ENCODE data around the gene RASSF7. TPM values are rescaled to one million over a fixed set of nuclear protein-coding genes. Genes with fewer than 3 reads are reported as not detected.
"Not testable (repeated sequence)": the region's sequence is repeated elsewhere in the genome, so short reads cannot be mapped to it uniquely, and the experiment has no call there.

The RASSF7 gene, protein sequence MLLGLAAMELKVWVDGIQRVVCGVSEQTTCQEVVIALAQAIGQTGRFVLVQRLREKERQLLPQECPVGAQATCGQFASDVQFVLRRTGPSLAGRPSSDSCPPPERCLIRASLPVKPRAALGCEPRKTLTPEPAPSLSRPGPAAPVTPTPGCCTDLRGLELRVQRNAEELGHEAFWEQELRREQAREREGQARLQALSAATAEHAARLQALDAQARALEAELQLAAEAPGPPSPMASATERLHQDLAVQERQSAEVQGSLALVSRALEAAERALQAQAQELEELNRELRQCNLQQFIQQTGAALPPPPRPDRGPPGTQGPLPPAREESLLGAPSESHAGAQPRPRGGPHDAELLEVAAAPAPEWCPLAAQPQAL
- polyA plus RNA-seq = 10 to 100 TPM in 2 of 3 donors, 1 to 10 TPM in 1; 6.1 to 43.9 (median 11.4) TPM

DNA sequence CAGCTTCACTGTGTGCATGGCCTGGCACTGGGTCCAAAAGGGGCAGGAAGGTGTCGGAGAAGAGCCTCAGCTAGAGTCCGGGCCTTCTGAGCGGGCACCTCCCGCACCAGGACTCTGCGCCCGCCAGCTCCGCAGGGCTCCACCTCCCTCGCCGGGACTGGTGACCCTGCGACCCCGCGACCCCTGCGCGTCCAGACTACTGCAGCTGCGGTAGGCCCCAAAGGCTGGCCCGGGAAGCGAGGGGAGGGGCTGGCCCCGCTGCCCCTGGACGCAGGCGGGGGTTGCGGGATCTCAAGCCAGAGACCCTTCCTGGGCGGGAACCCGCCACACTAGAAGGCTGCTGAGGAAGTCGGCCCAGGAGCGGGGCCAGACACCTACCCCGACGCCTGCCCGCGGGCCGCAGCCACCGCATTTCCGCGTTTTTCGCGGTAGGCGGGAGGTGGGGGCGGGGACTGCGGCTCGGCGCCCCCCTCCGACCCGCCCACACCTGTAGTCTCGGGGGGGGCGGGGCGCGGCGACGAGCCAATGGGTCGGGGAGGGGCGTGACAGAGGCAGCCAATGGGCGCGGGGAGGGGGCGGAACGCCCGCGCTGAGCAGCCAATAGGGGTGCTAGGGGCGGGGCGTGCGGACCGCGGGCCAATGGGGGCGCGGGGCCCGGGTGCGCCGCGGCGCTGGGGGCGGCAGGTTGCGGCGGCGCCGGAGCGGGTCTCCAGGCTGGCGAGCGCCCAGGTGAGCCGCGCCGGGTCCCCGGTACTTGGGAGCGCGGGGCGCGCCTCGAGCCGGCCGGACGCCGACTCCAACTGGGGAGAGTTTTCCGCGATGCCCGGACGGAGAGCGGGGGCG, at the start of gene RASSF7, which contains the start of gene LMNTD2:
Gene RASSF7, plus strand, starts transcription at position 666 of the 843 bp plus-strand sequence. CDS start 799 bp downstream, outside the sequence.
Gene LMNTD2, minus strand, starts transcription at position 434 of the 843 bp plus-strand sequence. Its CDS starts 22 bp downstream, at position 412.
- no peak within 1 kb of the TSS for H3K27ac ChIP-seq (ENCODE audit: low read depth, low read length)
- WGBS, 3 donors = 1 to 2% (median 1%) methylated on average over 51 to 95 of the region's 95 CpGs

GRCh38 chr11:512761-513595, 47.8 kb upstream of the RASSF7 start:
- WGBS, 3 donors = 90 to 94% (median 91%) methylated on average over 29 of the region's 29 CpGs

DNA sequence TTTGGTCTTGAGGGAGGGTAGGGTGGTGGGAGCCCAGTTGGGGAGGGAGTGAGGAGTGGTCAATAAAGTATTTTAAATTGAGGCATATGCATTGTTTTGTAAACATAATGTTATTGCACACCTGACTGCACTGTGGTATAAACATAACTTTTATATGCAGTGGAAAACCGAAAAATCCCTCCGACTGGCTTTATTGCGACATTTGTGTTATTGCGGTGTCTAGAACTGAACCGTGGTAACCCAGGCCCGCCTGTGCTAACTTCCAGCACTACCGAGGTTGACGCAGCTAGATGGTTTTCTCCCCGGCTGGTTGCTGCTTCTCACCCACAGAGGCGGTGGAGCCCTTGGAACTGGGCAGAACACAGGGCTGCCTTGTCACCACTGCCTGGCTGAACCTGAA, 46.2 kb upstream of the RASSF7 start:
- 70 to 94% (median 81%) methylated on average over 10 of the region's 10 CpGs for WGBS, 3 donors
- no peak overlapping the region for H3K27ac ChIP-seq (ENCODE audit: low read depth, low read length)

More at GRCh38 chr11:512761-513595, 47.8 kb upstream of the RASSF7 start:
- H3K27ac ChIP-seq (ENCODE audit: low read depth, low read length) = no peak overlapping the region

DNA sequence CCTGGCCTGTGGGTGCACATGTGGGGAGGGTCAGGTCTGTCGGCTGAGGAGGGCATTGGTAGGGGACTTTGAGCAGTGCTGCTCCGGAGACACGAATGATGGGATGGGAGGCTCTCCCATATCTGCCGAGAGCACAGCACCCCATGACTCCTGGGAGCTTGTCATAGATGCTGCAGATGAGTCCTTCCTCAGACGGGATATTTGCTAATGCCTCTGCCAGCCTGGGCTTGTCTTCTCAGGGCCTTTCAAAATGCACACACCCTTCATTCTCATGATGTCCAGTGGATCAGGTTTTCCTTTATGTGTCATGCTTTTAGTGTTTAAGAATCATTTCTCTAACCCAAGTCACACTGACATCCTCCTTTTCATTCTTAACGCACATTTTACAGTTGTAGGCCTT, 45.6 kb upstream of the RASSF7 start:
- 91 to 95% (median 92%) methylated on average over 6 of the region's 6 CpGs for WGBS, 3 donors
- H3K27ac ChIP-seq (ENCODE audit: low read depth, low read length) = no peak overlapping the region

GRCh38 chr11:516400-516799, 44.4 kb upstream of the RASSF7 start:
- 92 to 94% (median 93%) methylated on average over 4 of the region's 4 CpGs for WGBS, 3 donors
- H3K27ac ChIP-seq (ENCODE audit: low read depth, low read length) = no peak overlapping the region

DNA sequence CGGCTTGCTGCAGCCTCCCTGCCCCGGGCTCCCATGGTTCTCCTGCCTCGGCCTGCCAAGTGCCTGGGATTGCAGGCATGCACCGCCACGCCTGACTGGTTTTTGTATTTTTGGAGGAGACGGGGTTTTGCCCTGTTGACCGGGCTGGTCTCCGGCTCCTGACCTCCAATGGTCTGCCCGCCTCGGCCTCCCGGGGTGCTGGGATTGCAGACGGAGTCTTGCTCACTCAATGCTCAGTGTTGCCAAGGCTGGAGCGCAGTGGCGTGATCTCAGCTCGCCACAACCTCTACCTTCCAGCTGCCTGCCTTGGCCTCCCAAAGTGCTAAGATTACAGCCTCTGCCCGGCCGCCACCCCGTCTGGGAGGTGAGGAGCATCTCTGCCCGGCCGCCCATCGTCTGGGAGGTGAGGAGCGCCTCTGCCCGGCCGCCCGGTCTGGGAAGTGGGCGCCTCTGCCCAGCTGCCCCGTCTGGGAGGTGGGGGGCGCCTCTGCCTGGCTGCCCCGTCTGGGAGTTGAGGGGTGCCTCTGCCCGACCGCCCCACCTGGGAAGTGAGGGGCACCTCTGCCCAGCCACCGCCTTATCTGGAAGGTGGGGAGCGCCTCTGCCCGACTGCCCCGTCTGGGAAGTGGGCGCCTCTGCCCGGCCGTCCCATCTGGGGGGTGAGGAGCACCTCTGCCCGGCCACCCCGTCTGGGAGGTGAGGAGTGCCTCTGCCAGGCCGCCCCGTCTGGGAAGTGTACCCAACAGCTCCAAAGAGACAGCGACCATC, 43.7 kb upstream of the RASSF7 start:
- 94 to 96% (median 96%) methylated on average over 36 to 43 of the region's 43 CpGs for WGBS, 3 donors
- not testable (repeated sequence) for H3K27ac ChIP-seq (ENCODE audit: low read depth, low read length)

DNA sequence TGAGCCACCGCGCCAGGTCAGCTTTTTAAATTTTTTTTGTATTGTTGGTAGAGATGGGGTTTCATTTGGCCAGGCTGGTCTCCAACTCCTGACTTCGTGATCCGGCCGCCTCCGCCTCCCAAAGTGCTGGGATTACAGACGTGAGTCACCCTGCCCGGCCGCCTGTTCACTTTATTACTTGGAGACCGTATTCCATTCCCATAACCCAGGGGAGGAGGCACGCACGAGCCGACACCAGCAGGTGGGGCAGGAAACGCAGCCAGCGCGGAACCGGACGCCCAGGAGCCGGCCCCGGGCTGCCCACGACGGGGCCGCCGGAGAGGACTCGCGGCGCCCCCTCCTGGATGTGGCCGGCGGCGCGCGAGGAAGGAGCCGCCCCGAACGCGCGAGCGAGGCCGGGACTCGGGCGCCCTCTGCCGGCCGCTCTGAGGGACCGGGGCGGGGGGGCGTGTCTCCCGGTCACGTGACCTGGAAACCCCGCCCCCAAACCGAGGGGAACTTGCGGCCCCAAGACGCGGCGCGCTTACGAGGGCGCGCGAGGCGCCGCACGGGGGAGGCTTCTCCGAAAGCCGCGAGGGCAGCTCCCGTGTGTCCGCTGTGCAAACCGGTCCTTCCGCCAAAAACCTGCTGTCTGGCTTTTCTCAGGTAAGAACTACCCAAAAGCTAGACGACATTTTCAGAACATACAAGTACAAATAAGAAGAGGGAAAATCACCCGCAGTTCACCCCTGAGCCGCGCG, 42.1 kb upstream of the RASSF7 start:
- 6 to 9% (median 7%) methylated on average over 67 to 74 of the region's 74 CpGs for WGBS, 3 donors
- H3K27ac ChIP-seq (ENCODE audit: low read depth, low read length) = no peak overlapping the region

- WGBS, 3 donors = 91 to 93% (median 91%) methylated on average over 39 of the region's 39 CpGs
- no peak overlapping the region for H3K27ac ChIP-seq (ENCODE audit: low read depth, low read length)
Measured at GRCh38 chr11:520428-521176, 40.2 kb upstream of the RASSF7 start.

- H3K27ac ChIP-seq (ENCODE audit: low read depth, low read length) = no peak overlapping the region
- WGBS, 3 donors = 85 to 93% (median 93%) methylated on average over 10 of the region's 10 CpGs
Measured at GRCh38 chr11:521177-521688, 39.5 kb upstream of the RASSF7 start.

DNA sequence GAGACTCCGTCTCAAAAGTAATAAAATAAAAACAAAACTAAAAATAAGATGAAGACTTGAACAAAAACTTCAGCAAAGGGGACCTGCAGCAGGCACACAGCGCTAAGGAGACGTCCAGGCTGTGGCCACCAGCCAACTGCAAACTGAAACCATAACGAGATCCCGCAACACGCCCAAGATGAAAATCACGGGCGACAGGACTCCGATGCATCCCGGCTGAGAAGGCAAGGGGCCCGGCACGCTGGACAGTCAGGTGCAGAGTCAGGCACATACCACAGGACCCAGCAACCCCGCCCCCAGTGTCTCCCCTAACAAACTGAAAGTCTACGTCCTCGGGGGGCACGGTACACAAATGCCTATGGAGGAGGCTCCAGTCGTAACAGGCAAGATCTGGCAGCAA, 34.6 kb upstream of the RASSF7 start:
- no peak overlapping the region for H3K27ac ChIP-seq (ENCODE audit: low read depth, low read length)
- 85 to 88% (median 86%) methylated on average over 17 of the region's 17 CpGs for WGBS, 3 donors

DNA sequence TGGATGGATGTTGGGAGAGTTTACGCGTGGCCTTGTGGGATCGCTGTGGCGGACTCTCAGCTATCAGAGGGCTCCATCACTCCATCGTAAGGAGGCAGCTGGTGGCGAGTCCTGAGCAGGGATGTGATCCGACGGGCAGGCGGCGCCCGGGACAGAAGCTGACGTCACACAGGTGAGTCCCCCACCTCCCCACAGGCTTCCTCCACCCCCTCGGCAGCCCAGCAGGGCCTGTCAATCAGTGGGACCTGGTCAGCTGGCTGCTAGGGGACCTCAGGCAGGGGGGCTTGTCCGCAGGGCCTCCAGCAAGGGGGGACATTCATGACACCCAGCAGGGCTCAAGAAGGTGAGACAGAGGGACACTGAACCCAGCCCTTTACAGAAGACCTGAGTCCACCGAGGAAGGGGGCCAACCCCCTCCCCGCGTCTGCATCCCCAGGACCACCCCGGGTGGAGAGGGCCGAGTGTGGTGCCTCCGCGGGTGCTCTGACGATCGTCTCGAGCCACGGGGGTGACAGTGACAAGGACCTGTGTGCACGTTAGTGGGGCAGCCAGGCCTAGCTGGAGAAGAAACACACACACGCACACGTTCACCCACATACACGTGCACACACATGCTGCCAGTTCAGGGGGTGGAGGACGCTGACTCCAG, 32.5 kb upstream of the RASSF7 start:
- no peak overlapping the region for H3K27ac ChIP-seq (ENCODE audit: low read depth, low read length)
- 81 to 87% (median 85%) methylated on average over 30 of the region's 30 CpGs for WGBS, 3 donors

- H3K27ac ChIP-seq (ENCODE audit: low read depth, low read length) = no peak overlapping the region
- WGBS, 3 donors = 75 to 83% (median 76%) methylated on average over 28 to 29 of the region's 29 CpGs
Measured at GRCh38 chr11:528815-529727, 31.7 kb upstream of the RASSF7 start.

GRCh38 chr11:529728-530411, 30.9 kb upstream of the RASSF7 start:
- 82 to 86% (median 85%) methylated on average over 18 of the region's 18 CpGs for WGBS, 3 donors

More at GRCh38 chr11:529728-530411, 30.9 kb upstream of the RASSF7 start:
- no peak overlapping the region for H3K27ac ChIP-seq (ENCODE audit: low read depth, low read length)

Measured in adipose tissue (tissue), 3 donors.